Mammary epithelial cell (primary cell): Measurements from ENCODE around the gene MINDY3.
"Not testable (repeated sequence)": the region's sequence is repeated elsewhere in the genome, so short reads cannot be mapped to it uniquely, and the experiment has no call there.

ENCODE experiments used
- CTCF ChIP-seq, 2 donors: IDR thresholded peaks in 1 of 2; conservative IDR thresholded peaks in 1 of 2; 2 replicates each; pipeline ENCODE4 v1.5.1; 2011 to 2012; ENCODE audit warnings: inconsistent platforms in 2 of 2, low read length in 2 of 2, mild to moderate bottlenecking in 2 of 2, control low read depth in 1 of 2, low read depth in 1 of 2; ENCODE audit not compliant: insufficient read depth in 1 of 2; ENCODE audit errors: extremely low read depth in 1 of 2
- EZH2 ChIP-seq: IDR thresholded peaks from 2 replicates; pipeline ENCODE4 v1.6.1; 2012; ENCODE audit warnings: low read length, inconsistent platforms, borderline replicate concordance

GRCh38 chr10:15876274-15876673 is 16.0 kb upstream of the MINDY3 start:
- TF ChIP-seq CTCF (conservative IDR thresholded peaks at IDR 0.05 in 1 of 2, IDR thresholded peaks at IDR 0.05 in 1 of 2; ENCODE audit: extremely low read depth in 1 of 2, insufficient read depth in 1 of 2, low read depth in 1 of 2, low read length in 2 of 2); EZH2: not testable (repeated sequence)
